Sigmoid colon (tissue), 4 donors: Measurements from ENCODE around the gene CHRNA4.

Source experiments
- CTCF ChIP-seq, 4 experiments: fragments of 450-650 bp in 3 of 4; fragments of 200-600 bp in 1 of 4; IDR thresholded peaks; one replicate each; pipeline ENCODE4 v1.5.1; 2016 to 2019; ENCODE audit warnings: antibody characterized with exemption in 4 of 4, mild to moderate bottlenecking in 3 of 4, moderate library complexity in 2 of 4
- POLR2A ChIP-seq, 2 donors: fragments of 450-650 bp; IDR thresholded peaks; one replicate each; pipeline ENCODE4 v1.6.1; 2016; ENCODE audit warnings: antibody characterized with exemption in 2 of 2, mild to moderate bottlenecking in 2 of 2, moderate library complexity in 2 of 2
- POLR2AphosphoS5 ChIP-seq, 4 donors: sonication (generic); formaldehyde crosslinking; IDR thresholded peaks; one replicate each; pipeline ENCODE4 v1.6.1; 2017; ENCODE audit warnings: antibody characterized with exemption in 4 of 4

GRCh38 chr20:63296531-63297299, 64.4 kb downstream of the CHRNA4 start:
- TF ChIP-seq CTCF (IDR thresholded peaks at IDR 0.05), result no peak
- no peak for TF ChIP-seq POLR2A (IDR thresholded peaks at IDR 0.05)
- no peak for TF ChIP-seq POLR2AphosphoS5 (IDR thresholded peaks at IDR 0.05)
